ENCODE results near the gene PODXL. TPM values are rescaled to one million over a fixed set of nuclear protein-coding genes. Genes with fewer than 3 reads are reported as not detected.

The PODXL gene
- total RNA-seq, 1 experiment from 2014 or later = 37.5 TPM

DNA sequence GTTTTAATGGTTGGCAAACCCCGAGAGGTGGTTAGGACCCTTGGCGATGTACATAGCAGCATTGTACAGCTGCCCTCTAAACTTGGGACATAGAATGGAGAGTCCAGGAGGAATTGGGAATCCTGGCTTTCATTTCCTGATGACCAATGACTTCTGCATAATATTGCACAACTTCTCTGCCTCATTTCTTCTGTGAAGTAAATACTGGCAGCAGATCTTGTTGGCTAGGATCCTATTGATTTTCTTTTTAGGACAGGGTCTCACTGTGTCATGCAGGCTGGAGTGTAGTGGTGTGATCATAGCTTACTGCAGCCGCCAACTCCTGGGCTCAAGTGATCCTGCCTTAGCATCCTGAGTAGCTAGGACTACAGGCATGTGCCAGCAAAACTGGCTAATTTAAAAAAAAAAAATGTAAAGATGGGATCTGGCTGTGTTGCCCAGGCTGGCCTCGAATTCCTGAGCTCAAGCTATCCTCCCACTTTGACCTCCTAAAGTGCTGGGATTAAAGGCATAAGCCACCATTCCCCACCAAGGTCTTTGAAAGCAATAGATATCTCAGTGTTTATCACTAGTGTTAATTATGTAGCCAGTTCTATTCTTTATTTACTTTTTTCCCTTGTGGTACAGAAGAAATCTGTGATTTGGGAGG is 58.1 kb downstream of the PODXL start:
- Histone ChIP-seq H3K27me3 (ENCODE audit: insufficient read depth, low read length) (no peaks in the 10 kb centered on the region), H3K4me1 (ENCODE audit: control insufficient read depth in 1 of 2, insufficient read depth in 2 of 2, low read length in 2 of 2) (no peaks in the 10 kb centered on the region), H3K79me2 (ENCODE audit: insufficient read depth, low read length) (no peaks in the 10 kb centered on the region), H4K20me1 (ENCODE audit: insufficient read depth) (no peaks in the 10 kb centered on the region), H3K9me3 (ENCODE audit: control insufficient read depth in 1 of 2, insufficient read depth in 1 of 2, low read depth in 1 of 2, low read length in 2 of 2) (no peaks in the 10 kb centered on the region), H3K27ac (ENCODE audit: low read depth, low read length) (no peak overlapping the region), H3K9me2 (ENCODE audit: insufficient read depth) (no peaks in the 10 kb centered on the region), H3K36me3 (ENCODE audit: control insufficient read depth in 1 of 2, insufficient read depth in 2 of 2, low read length in 2 of 2) (peaks cover 0 to 3% of the 10 kb centered on the region in 2 experiments; a peak in 2 of 4 replicates), H3K4me3 (replicated peaks in 1 of 2; ENCODE audit: low read depth in 1 of 2, low read length in 2 of 2) (no peak overlapping the region), H3K9ac (ENCODE audit: low read length) (no peak overlapping the region), H3K4me2 (ENCODE audit: low read length) (no peak overlapping the region), H2AFZ (ENCODE audit: low read depth, low read length, poor library complexity, severe bottlenecking) (no peak overlapping the region)
- no TSS peak for BruUV-seq (replicated peaks)
- ChIA-PET RAD21 (ENCODE audit: low non-redundant PET in 1 of 2, low total read pairs in 2 of 2, uncharacterized antibody in 2 of 2, unreplicated experiment in 2 of 2) (no interaction called here), CTCF (no interaction called here), POLR2A (no interaction called here)
- intact Hi-C loops (cut with micrococcal nuclease) = no loop called here
- no peak for ATAC-seq
- no peak for DNase-seq (ENCODE audit: low read depth, low spot score)
- TF ChIP-seq, protein P1, sequence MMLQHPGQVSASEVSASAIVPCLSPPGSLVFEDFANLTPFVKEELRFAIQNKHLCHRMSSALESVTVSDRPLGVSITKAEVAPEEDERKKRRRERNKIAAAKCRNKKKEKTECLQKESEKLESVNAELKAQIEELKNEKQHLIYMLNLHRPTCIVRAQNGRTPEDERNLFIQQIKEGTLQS (IDR thresholded peaks at IDR 0.05) = no peak
- TF ChIP-seq YY1 (IDR thresholded peaks at IDR 0.05; ENCODE audit: extremely low read depth, insufficient replicate concordance, low read depth, low read length) (no peak), EGR1 (IDR thresholded peaks at IDR 0.05; ENCODE audit: low read depth) (no peak), EZH2 (IDR thresholded peaks at IDR 0.05) (no peak)
- TF ChIP-seq, protein P2, sequence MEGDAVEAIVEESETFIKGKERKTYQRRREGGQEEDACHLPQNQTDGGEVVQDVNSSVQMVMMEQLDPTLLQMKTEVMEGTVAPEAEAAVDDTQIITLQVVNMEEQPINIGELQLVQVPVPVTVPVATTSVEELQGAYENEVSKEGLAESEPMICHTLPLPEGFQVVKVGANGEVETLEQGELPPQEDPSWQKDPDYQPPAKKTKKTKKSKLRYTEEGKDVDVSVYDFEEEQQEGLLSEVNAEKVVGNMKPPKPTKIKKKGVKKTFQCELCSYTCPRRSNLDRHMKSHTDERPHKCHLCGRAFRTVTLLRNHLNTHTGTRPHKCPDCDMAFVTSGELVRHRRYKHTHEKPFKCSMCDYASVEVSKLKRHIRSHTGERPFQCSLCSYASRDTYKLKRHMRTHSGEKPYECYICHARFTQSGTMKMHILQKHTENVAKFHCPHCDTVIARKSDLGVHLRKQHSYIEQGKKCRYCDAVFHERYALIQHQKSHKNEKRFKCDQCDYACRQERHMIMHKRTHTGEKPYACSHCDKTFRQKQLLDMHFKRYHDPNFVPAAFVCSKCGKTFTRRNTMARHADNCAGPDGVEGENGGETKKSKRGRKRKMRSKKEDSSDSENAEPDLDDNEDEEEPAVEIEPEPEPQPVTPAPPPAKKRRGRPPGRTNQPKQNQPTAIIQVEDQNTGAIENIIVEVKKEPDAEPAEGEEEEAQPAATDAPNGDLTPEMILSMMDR (IDR thresholded peaks at IDR 0.05 in 2 of 3, conservative IDR thresholded peaks at IDR 0.05 in 1 of 3; ENCODE audit: borderline replicate concordance in 1 of 3, insufficient read depth in 1 of 3, low read depth in 2 of 3, low read length in 2 of 3) = no peak

DNA sequence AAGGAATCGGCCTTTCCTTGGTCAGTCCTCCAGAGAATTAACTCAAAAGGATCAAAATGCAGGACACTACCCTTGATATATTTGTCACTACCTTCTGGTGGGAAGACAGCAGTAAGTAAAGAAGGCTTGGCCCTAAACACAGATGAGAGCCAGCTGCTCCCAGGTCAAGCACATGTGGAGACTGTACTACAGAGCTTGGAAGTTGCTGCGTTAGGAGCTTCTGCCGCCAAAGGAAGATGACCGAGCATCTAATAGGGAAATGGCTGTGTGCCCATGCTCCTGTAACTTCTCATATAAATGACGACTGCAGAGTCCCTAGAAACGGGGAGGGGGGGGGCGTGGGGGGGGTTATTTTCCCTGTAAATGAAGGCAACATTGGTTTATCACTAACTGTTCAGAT is 59.0 kb downstream of the PODXL start:
- no peak overlapping the region for H3K4me3 ChIP-seq (replicated peaks in 1 of 2; ENCODE audit: low read depth in 1 of 2, low read length in 2 of 2)
- H2AFZ ChIP-seq (ENCODE audit: low read depth, low read length, poor library complexity, severe bottlenecking) = no peak overlapping the region
- TF ChIP-seq FOSL1 (IDR thresholded peaks at IDR 0.05; ENCODE audit: low read depth) (no peak), RAD21 (IDR thresholded peaks at IDR 0.05; ENCODE audit: low read depth) (no peak), SIN3A (IDR thresholded peaks at IDR 0.05; ENCODE audit: low read depth) (no peak)
- TF ChIP-seq, protein P1 (IDR thresholded peaks at IDR 0.05) = no peak
- H3K36me3 ChIP-seq (ENCODE audit: control insufficient read depth in 1 of 2, insufficient read depth in 2 of 2, low read length in 2 of 2) = peaks cover 0 to 3% of the 10 kb centered on the region in 2 experiments; a peak in 2 of 4 replicates
- H3K9me3 ChIP-seq (ENCODE audit: control insufficient read depth in 1 of 2, insufficient read depth in 1 of 2, low read depth in 1 of 2, low read length in 2 of 2) = no peaks in the 10 kb centered on the region
- no peak overlapping the region for H3K9ac ChIP-seq (ENCODE audit: low read length)
- H3K79me2 ChIP-seq (ENCODE audit: insufficient read depth, low read length) = no peaks in the 10 kb centered on the region
- H3K9me2 ChIP-seq (ENCODE audit: insufficient read depth) = no peaks in the 10 kb centered on the region
- no peaks in the 10 kb centered on the region for H3K4me1 ChIP-seq (ENCODE audit: control insufficient read depth in 1 of 2, insufficient read depth in 2 of 2, low read length in 2 of 2)
- DNase-seq (ENCODE audit: low read depth, low spot score) = no peak
- POLR2A ChIA-PET = no interaction called here
- CTCF ChIA-PET = interaction anchor here (0.6 kb wide), 1 partner anchor 15 kb away, joined by 5 read pairs; no protein-coding TSS in a partner anchor
- RAD21 ChIA-PET (ENCODE audit: low non-redundant PET in 1 of 2, low total read pairs in 2 of 2, uncharacterized antibody in 2 of 2, unreplicated experiment in 2 of 2) = no interaction called here
- no peak for ATAC-seq
- H3K4me2 ChIP-seq (ENCODE audit: low read length) = no peak overlapping the region
- no peaks in the 10 kb centered on the region for H4K20me1 ChIP-seq (ENCODE audit: insufficient read depth)
- H3K27me3 ChIP-seq (ENCODE audit: insufficient read depth, low read length) = no peaks in the 10 kb centered on the region
- no TSS peak for BruUV-seq (replicated peaks)
- no peak overlapping the region for H3K27ac ChIP-seq (ENCODE audit: low read depth, low read length)
- intact Hi-C loops (cut with micrococcal nuclease) = no loop called here

Data from HCT116 (cell line).